NCI-H446 (cell line): ENCODE measurements around the gene NAPA.
A peak's percentile ranks its signal among the peaks of the same experiment; 100 is the strongest.

Experiments used
- DNase-seq, 2 experiments: peaks; one replicate each; lab custom pipeline; 2025; lab: John Stamatoyannopoulos, UW

Gene NAPA

GRCh38 chr19:47514869-47515588, at the start of gene NAPA:
Gene NAPA (minus strand): TSS chr19:47515063. CDS start chr19:47514940, 123 bp downstream.
- DNase-seq = peak; percentile 100

DNA sequence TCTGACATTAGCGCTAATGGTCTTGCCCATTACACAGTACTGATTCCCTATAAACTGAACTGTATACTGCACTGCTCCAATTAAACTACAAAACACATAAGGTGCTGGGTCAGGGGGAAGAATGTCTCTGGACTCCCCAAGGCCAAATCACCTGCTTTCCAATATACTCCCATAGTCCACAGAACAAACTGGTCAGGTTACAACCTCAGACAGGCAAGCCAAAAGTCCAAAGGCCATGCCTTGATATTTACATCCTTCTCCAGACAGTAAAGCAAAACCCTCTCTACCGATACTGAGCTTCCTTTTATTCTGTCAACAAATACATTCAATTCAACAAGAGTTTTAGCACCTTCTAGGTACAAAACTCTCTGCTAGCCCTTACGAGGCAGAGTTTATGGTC, 49.2 kb upstream of the NAPA start:
- no peak for DNase-seq

- DNase-seq = no peak
Observed at GRCh38 chr19:47561440-47562057, 46.7 kb upstream of the NAPA start.

- no peak for DNase-seq
Observed at GRCh38 chr19:47560999-47561398, 46.1 kb upstream of the NAPA start.

DNA sequence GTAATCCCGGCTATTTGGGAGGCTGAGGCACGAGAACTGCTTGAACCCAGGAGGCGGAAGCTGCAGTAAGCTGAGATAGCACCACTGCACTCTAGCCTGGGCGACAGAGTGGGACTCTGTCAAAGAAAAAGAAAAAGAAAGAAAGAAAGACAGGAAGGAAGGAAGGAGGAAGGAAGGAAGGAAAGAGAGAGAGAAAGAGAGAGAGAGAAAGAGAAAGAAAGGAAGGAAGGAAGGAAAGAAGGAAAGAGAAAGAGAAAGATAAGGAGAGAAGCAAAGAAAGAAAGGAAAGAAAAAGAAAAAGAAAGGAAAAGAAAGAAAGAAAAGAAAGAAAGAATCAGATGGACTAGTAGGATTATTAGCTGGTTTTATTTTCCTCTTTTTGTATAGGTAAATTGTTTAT, 35.3 kb upstream of the NAPA start:
- DNase-seq = no peak

- no peak for DNase-seq
Observed at GRCh38 chr19:47549261-47549862, 34.5 kb upstream of the NAPA start.

DNA sequence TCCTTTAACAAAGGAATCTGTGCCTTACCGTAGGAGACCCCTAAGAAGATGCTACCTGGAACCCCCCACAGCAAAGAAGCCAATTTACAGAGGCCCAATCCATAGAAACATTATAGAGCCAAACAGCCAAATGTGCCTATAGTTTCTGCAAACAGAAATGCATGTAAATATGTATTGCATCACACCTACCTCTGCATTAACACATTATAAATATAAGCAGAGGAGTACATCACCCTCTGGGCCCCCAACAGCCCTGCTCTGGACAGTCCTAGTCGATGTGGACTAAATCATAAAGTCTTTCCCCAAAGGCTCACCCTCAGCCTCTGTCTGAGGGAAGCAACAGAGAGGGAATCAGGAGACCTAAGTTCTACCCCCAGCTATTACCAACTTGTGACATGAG, 32.3 kb upstream of the NAPA start:
- no peak for DNase-seq

GRCh38 chr19:47545061-47545948, 30.4 kb upstream of the NAPA start:
- no peak for DNase-seq

- DNase-seq = no peak
Observed at GRCh38 chr19:47544476-47544875, 29.6 kb upstream of the NAPA start.

- no peak for DNase-seq
Observed at GRCh38 chr19:47544075-47544474, 29.2 kb upstream of the NAPA start.

GRCh38 chr19:47542030-47542475, 27.2 kb upstream of the NAPA start:
- no peak for DNase-seq

DNA sequence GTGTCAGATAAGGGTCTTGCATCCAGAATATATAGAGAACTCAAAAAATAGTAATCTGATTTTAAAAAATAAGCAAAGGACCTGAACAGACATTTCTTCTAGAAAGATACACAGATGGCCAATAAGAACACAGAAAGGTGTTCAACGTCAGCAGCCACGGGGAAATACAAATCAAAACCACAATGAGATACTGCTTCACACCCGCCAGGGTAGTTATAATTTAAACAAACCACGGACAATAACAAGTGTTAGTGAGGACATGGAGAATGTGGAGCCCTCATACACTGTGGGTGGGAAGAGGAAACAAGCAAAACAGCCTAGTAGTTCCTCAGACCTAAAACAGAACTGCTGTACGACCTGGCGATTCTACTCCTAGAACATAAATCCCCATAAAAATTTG, 26.7 kb upstream of the NAPA start:
- DNase-seq = no peak

DNA sequence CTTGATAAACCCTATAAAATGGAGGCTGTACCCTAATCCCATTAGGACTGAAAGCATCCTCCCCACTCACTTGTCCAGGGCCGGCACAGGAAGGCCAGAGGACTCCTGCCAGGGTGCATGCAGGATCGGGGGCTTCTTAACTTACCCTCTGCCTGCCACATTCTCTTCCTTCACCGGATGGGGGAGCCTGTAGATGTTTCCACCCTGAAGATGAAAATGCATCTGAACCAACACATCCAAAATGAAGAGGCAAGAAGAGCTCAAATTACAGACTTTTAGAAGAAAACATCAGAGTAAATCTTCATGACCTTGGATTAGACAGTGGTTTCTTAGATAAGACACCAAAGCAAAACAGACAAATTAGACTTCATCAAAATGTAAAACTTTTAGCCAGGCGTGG, 25.9 kb upstream of the NAPA start:
- DNase-seq = no peak

GRCh38 chr19:47539747-47540311, 25.0 kb upstream of the NAPA start:
- DNase-seq = no peak

GRCh38 chr19:47538812-47539211, 23.9 kb upstream of the NAPA start:
- DNase-seq = no peak

GRCh38 chr19:47537493-47537892, 22.6 kb upstream of the NAPA start:
- no peak for DNase-seq

DNA sequence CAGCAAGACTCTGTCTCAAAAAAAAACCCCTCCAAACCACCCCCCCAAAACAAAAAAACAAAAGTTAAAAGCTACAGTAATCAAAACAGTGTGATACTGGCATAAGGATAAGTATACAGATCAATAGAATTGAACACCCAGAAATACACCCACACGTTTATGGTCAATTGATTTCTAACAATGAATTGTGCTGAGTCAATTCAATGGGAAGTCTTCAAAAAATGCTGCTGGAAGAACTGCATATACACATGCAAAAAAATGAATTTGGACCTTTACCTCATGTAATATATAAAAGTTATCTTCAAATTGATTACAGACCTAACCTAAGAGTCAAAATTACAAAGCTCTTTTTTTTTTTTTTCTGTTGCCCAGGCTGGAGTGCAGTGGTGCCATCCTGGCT, 19.8 kb upstream of the NAPA start:
- DNase-seq = no peak

DNA sequence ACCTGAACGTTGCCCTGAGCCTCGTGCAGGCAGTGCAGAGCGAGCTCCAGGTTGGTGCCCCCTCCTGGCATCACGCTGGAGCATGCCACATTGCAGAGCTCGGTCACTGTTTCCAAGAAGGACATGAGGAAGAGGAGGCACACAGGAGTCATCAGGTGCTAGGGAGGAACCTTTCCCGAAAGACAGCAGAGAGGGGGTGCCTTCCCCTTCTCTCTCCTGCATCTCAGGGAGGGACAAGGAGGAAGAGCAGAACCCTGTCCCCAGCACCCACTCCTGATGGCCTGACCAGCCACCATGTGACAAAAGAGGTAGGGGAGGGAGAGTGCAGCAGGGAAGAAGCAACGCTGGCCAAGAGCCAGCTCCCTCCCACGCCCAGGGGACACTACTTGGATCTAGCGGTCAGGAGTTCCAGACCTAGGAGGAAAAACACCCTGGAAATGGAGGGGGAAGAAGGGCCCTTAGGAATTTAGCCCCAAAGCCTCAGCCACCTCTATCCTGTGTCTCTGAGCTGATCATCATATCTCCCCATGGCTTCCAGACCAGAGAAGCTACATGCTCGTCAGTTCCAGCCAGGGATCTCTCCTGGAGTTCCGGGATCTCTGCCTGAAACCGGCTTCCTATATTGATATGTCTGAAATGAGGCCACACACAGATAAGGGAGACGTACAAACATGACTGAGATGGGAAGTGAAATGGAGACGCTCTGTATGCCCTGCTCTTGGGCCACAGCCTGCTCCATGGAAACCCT, 17.0 kb upstream of the NAPA start:
- no peak for DNase-seq

DNA sequence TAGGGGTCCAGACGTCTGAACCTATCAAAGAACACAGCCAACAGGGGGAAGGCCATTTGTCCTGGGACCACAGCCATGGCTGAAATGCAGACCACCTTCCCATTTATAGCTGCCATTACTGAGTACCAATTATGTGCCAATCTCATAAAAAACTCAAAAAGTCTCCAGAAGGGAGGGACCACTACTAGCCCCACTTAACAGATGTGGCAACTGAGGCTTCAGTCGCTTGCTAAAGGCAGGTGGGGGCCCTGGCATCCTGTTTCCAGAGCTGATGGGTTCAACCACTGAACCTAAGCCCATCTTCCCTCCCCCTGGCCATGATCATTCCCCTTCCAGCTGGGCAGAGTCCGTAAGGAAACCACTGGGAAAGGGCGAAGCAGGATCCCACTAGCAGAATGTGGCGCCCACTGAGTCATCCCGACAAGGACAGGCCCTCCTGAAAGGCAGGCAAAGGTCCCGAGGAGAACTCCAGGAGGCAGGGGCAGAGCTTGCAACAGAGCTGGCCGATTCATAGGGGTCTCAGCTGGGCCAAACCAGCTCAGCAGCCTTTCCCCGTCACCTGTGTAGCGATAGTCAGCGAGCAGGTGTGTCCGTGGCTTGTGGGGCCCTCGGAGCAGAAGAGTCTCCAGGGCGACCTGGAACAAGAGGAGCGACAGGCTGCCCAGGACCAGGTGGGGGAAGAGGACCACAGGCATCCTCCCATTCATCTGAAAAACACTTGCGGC, 14.3 kb upstream of the NAPA start:
- DNase-seq = no peak

- no peak for DNase-seq
Observed at GRCh38 chr19:47526798-47527197, 11.9 kb upstream of the NAPA start.

DNA sequence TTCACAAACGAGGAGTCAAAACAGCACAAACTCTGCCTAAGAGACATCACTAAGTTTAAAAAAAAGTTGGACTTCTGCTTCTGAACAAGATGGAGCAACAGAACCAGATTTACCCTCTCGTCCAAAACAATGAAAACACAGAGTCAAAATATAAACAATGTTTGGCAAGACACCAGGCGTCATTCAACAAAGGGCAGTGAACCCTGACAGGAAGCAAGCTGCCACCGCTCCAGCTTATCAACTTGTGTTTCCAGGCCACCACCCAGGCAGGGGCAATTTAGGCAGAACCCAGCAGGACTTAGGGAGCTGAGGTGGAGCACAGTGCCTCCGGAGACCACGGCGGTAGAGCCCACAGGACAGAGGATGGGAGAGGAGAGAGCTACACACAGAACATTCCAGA, 8.6 kb upstream of the NAPA start:
- peak in 1 of 2 experiments; percentile 53 for DNase-seq
